ENCODE data around the gene PXT1. TPM values are rescaled to one million over a fixed set of nuclear protein-coding genes. Genes with fewer than 3 reads are reported as not detected.
"Not testable (repeated sequence)": the region's sequence is repeated elsewhere in the genome, so short reads cannot be mapped to it uniquely, and the experiment has no call there.

PXT1 gene
- polyA plus RNA-seq, 3 donors = 0.13 to 0.31 (median 0.24) TPM

- TF ChIP-seq, protein P1, sequence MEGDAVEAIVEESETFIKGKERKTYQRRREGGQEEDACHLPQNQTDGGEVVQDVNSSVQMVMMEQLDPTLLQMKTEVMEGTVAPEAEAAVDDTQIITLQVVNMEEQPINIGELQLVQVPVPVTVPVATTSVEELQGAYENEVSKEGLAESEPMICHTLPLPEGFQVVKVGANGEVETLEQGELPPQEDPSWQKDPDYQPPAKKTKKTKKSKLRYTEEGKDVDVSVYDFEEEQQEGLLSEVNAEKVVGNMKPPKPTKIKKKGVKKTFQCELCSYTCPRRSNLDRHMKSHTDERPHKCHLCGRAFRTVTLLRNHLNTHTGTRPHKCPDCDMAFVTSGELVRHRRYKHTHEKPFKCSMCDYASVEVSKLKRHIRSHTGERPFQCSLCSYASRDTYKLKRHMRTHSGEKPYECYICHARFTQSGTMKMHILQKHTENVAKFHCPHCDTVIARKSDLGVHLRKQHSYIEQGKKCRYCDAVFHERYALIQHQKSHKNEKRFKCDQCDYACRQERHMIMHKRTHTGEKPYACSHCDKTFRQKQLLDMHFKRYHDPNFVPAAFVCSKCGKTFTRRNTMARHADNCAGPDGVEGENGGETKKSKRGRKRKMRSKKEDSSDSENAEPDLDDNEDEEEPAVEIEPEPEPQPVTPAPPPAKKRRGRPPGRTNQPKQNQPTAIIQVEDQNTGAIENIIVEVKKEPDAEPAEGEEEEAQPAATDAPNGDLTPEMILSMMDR (IDR thresholded peaks at IDR 0.05) = no peak
- Mint-ChIP-seq H3K36me3 (no peaks in the 10 kb centered on the region), H3K4me3 (no peak overlapping the region), H3K4me1 (peaks cover 5% of the 10 kb centered on the region), H3K27ac (peak overlapping the region in 2 of 7 donors; percentile 35 to 36), H3K27me3 (ENCODE audit: low read depth in 3 of 3) (peaks cover 4 to 7% (median 6%) of the 10 kb centered on the region in 3 donors), H3K9me3 (peaks cover 0 to 20% (median 13%) of the 10 kb centered on the region in 7 donors)
- intact Hi-C loops (cut with micrococcal nuclease) = no loop called here
- H3K36me3 ChIP-seq (replicated peaks in 1 of 2; ENCODE audit: control insufficient read depth in 1 of 2, insufficient read depth in 2 of 2, low read length in 2 of 2) = no peaks in the 10 kb centered on the region
- H3K4me3 ChIP-seq (replicated peaks in 1 of 3; ENCODE audit: low read depth in 2 of 3, low read length in 3 of 3) = no peak overlapping the region
- no peak overlapping the region for H3K4me2 ChIP-seq (replicated peaks; ENCODE audit: extremely low read depth, low read length, poor library complexity, severe bottlenecking)
- no peaks in the 10 kb centered on the region for H3K27me3 ChIP-seq (ENCODE audit: control insufficient read depth in 2 of 2, insufficient read depth in 2 of 2, low read length in 2 of 2)
- DNase-seq = peak in 1 of 3 donors; percentile 14
- H2AFZ ChIP-seq (ENCODE audit: insufficient read depth, low read depth, low read length, poor library complexity, severe bottlenecking) = no peak overlapping the region
- peaks cover 2 to 3% of the 10 kb centered on the region in 2 donors for H3K4me1 ChIP-seq (ENCODE audit: control insufficient read depth in 1 of 2, insufficient read depth in 2 of 2, low read length in 2 of 2)
- H4K20me1 ChIP-seq (ENCODE audit: insufficient read depth, low read length) = no peaks in the 10 kb centered on the region
- H3K79me2 ChIP-seq (ENCODE audit: insufficient read depth, low read length) = no peaks in the 10 kb centered on the region
- H3K27ac ChIP-seq (ENCODE audit: low read depth in 1 of 2, low read length in 2 of 2) = no peak overlapping the region
- no peaks in the 10 kb centered on the region for H3K9me3 ChIP-seq (replicated peaks in 1 of 2; ENCODE audit: control insufficient read depth in 1 of 2, insufficient read depth in 1 of 2, low read length in 2 of 2)
- no peak overlapping the region for H3K9ac ChIP-seq (ENCODE audit: insufficient read depth, low read length, poor library complexity, severe bottlenecking)
- WGBS (ENCODE audit: insufficient coverage) = no CpG with 5 or more reads among the region's 4 CpGs
Measured at GRCh38 chr6:36413489-36414480, 28.9 kb downstream of the PXT1 start.

GRCh38 chr6:36409718-36410117 lies 32.9 kb downstream of the PXT1 start:
- H3K9ac ChIP-seq (ENCODE audit: insufficient read depth, low read length, poor library complexity, severe bottlenecking); H4K20me1 ChIP-seq (ENCODE audit: insufficient read depth, low read length); H3K4me1 Mint-ChIP-seq; H3K36me3 ChIP-seq (replicated peaks in 1 of 2; ENCODE audit: control insufficient read depth in 1 of 2, insufficient read depth in 2 of 2, low read length in 2 of 2); H3K4me3 ChIP-seq (replicated peaks in 1 of 3; ENCODE audit: low read depth in 2 of 3, low read length in 3 of 3); H3K4me1 ChIP-seq (ENCODE audit: control insufficient read depth in 1 of 2, insufficient read depth in 2 of 2, low read length in 2 of 2); H3K79me2 ChIP-seq (ENCODE audit: insufficient read depth, low read length); H2AFZ ChIP-seq (ENCODE audit: insufficient read depth, low read depth, low read length, poor library complexity, severe bottlenecking); H3K27ac ChIP-seq (ENCODE audit: low read depth in 1 of 2, low read length in 2 of 2); H3K4me2 ChIP-seq (replicated peaks; ENCODE audit: extremely low read depth, low read length, poor library complexity, severe bottlenecking); H3K9me3 ChIP-seq (replicated peaks in 1 of 2; ENCODE audit: control insufficient read depth in 1 of 2, insufficient read depth in 1 of 2, low read length in 2 of 2); DNase-seq; H3K36me3 Mint-ChIP-seq; H3K27me3 ChIP-seq (ENCODE audit: control insufficient read depth in 2 of 2, insufficient read depth in 2 of 2, low read length in 2 of 2); intact Hi-C loops (cut with micrococcal nuclease); H3K4me3 Mint-ChIP-seq: not testable (repeated sequence)
- 57% methylated on average over 5 of the region's 5 CpGs for WGBS (ENCODE audit: insufficient coverage)
- peaks cover 0 to 22% (median 13%) of the 10 kb centered on the region in 7 donors for H3K9me3 Mint-ChIP-seq
- peaks cover 3 to 16% (median 10%) of the 10 kb centered on the region in 3 donors for H3K27me3 Mint-ChIP-seq (ENCODE audit: low read depth in 3 of 3)
- H3K27ac Mint-ChIP-seq = peak overlapping the region in 1 of 7 donors; percentile 39
